ENCODE measurements around the gene MRPS9. TPM values are rescaled to one million over a fixed set of nuclear protein-coding genes. Genes with fewer than 3 reads are reported as not detected.

Gene MRPS9
- total and polyA plus RNA-seq, 2 experiments from 2014 or later: 12.8 to 22.2 TPM

- Histone ChIP-seq H3K27ac (no peak overlapping the region), H3K36me3 (ENCODE audit: low read depth) (no peaks in the 10 kb centered on the region), H3K9me3 (ENCODE audit: low read depth) (no peaks in the 10 kb centered on the region), H3K4me2 (ENCODE audit: unreplicated experiment) (no peak overlapping the region), H3K79me2 (ENCODE audit: insufficient read depth) (peaks cover 11% of the 10 kb centered on the region), H3K9me2 (ENCODE audit: insufficient read depth) (no peaks in the 10 kb centered on the region), H3K9ac (no peak overlapping the region), H3F3A (ENCODE audit: insufficient read depth) (no peaks in the 10 kb centered on the region), H4K20me1 (ENCODE audit: insufficient read depth) (no peaks in the 10 kb centered on the region), H3K27me3 (replicated peaks; ENCODE audit: insufficient read depth) (no peaks in the 10 kb centered on the region), H2AFZ (no peak overlapping the region), H3K4me3 (no peak overlapping the region), H3K4me1 (ENCODE audit: insufficient read depth) (no peaks in the 10 kb centered on the region)
- WGBS, 2 experiments (ENCODE audit: low coverage in 1 of 2, low lambda C conversion rate in 2 of 2, missing lambda C conversion rate in 2 of 2): 89 to 95% methylated on average over 1 of the region's 1 CpG
- DNase-seq: peak; percentile 2
- TF ChIP-seq EZH2phosphoT487 (IDR thresholded peaks at IDR 0.05; ENCODE audit: insufficient read depth, low read depth) (no peak), EZH2 (IDR thresholded peaks at IDR 0.05; ENCODE audit: insufficient read depth, poor library complexity, severe bottlenecking) (no peak)
- in situ Hi-C loops (cut with MboI): no loop called here
Measured at GRCh38 chr2:105034170-105034569, 3.7 kb upstream of the MRPS9 start.

DNA sequence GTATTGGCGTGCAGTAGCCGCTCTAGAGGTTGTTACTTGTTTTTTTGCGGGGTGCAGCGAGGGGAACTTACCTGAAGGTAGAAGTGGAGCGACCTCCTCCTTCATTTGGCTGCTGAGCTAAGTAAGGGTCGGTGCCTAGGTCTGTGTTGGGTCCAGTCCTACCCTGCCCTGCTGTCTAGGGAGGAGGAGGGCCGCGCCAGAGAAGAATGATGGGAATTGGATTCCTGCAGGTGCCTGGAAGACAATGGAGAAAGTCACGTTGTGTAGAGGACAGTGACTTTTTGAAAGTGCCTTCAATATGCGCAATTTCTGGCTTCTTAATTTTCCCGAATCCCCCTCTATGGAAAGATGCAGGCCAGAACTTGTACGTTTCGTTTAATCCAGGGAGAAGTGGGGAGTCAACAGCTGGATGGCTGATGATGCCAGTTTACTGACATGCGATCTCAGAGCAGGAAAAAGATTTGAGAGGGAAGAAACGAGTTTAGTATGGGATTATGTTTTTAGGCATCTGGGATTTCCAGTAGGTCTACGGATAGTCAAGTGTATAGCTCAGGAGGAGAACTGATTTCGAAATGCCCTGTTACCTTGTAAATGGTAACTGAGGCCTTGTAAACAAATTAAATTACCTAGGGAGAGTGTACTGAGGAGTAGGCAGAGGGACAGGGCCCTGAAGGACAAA, 653 bp downstream of the MRPS9 start:
- WGBS, 2 experiments (ENCODE audit: low coverage in 1 of 2, low lambda C conversion rate in 2 of 2, missing lambda C conversion rate in 2 of 2): 0 to 2% methylated on average over 15 to 17 of the region's 17 CpGs
- H3F3A ChIP-seq (ENCODE audit: insufficient read depth): no peaks in the 10 kb centered on the region
- no peaks in the 10 kb centered on the region for H3K27me3 ChIP-seq (replicated peaks; ENCODE audit: insufficient read depth)
- H3K27ac ChIP-seq: peak overlapping the region; percentile 43
- peak overlapping the region; percentile 88 for H3K9ac ChIP-seq
- no peaks in the 10 kb centered on the region for H3K9me2 ChIP-seq (ENCODE audit: insufficient read depth)
- peak overlapping the region; percentile 100 for H2AFZ ChIP-seq
- no peaks in the 10 kb centered on the region for H3K36me3 ChIP-seq (ENCODE audit: low read depth)
- H3K9me3 ChIP-seq (ENCODE audit: low read depth): no peaks in the 10 kb centered on the region
- no peaks in the 10 kb centered on the region for H3K4me1 ChIP-seq (ENCODE audit: insufficient read depth)
- in situ Hi-C loops (cut with MboI): no loop called here
- peak; percentile 41 for DNase-seq
- TF ChIP-seq EZH2 (IDR thresholded peaks at IDR 0.05; ENCODE audit: insufficient read depth, poor library complexity, severe bottlenecking): no peak
- no peak for TF ChIP-seq EZH2phosphoT487 (IDR thresholded peaks at IDR 0.05; ENCODE audit: insufficient read depth, low read depth)
- H3K79me2 ChIP-seq (ENCODE audit: insufficient read depth): peaks cover 53% of the 10 kb centered on the region
- H3K4me3 ChIP-seq: peak overlapping the region; percentile 84
- H4K20me1 ChIP-seq (ENCODE audit: insufficient read depth): no peaks in the 10 kb centered on the region
- peak overlapping the region; percentile 94 for H3K4me2 ChIP-seq (ENCODE audit: unreplicated experiment)

GRCh38 chr2:105039559-105039958, 1.7 kb downstream of the MRPS9 start:
- in situ Hi-C loops (cut with MboI): no loop called here
- Histone ChIP-seq H3K9me2 (ENCODE audit: insufficient read depth) (no peaks in the 10 kb centered on the region), H3K4me1 (ENCODE audit: insufficient read depth) (no peaks in the 10 kb centered on the region), H3K4me2 (ENCODE audit: unreplicated experiment) (no peak overlapping the region), H3F3A (ENCODE audit: insufficient read depth) (no peaks in the 10 kb centered on the region), H3K4me3 (no peak overlapping the region), H3K9me3 (ENCODE audit: low read depth) (no peaks in the 10 kb centered on the region), H3K27me3 (replicated peaks; ENCODE audit: insufficient read depth) (no peaks in the 10 kb centered on the region), H3K9ac (no peak overlapping the region), H4K20me1 (ENCODE audit: insufficient read depth) (no peaks in the 10 kb centered on the region), H2AFZ (no peak overlapping the region), H3K36me3 (ENCODE audit: low read depth) (no peaks in the 10 kb centered on the region), H3K27ac (no peak overlapping the region), H3K79me2 (ENCODE audit: insufficient read depth) (peaks cover 53% of the 10 kb centered on the region)
- no peak for DNase-seq
- TF ChIP-seq EZH2phosphoT487 (IDR thresholded peaks at IDR 0.05; ENCODE audit: insufficient read depth, low read depth) (no peak), EZH2 (IDR thresholded peaks at IDR 0.05; ENCODE audit: insufficient read depth, poor library complexity, severe bottlenecking) (no peak)

DNA sequence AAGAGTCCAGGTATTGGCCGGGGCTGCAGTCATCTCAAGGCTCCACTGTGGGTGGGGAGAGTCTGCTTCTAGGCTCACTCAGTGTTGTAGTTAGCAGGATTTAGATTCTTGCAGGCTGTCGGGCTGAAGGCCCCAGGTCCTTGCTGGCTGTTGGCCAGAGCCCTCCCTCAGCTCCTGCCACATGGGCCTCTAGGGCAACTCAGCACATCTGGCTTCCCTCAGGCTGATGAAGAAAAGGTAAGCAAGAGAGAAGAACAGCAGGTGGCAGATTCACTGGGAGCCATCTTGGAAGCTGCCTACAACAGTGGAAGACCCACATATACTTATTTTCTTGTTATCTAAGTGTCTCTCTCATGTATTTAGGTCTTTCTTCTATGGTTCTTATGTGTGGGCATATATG, 4.3 kb downstream of the MRPS9 start:
- WGBS, 2 experiments (ENCODE audit: low coverage in 1 of 2, low lambda C conversion rate in 2 of 2, missing lambda C conversion rate in 2 of 2): 90 to 98% methylated on average over 2 of the region's 2 CpGs
- Histone ChIP-seq H3K79me2 (ENCODE audit: insufficient read depth) (peaks cover 53% of the 10 kb centered on the region), H3K9me2 (ENCODE audit: insufficient read depth) (no peaks in the 10 kb centered on the region), H3K9me3 (ENCODE audit: low read depth) (no peaks in the 10 kb centered on the region), H3K27me3 (replicated peaks; ENCODE audit: insufficient read depth) (no peaks in the 10 kb centered on the region), H2AFZ (no peak overlapping the region), H3K36me3 (ENCODE audit: low read depth) (no peaks in the 10 kb centered on the region), H3K9ac (no peak overlapping the region), H3K4me1 (ENCODE audit: insufficient read depth) (no peaks in the 10 kb centered on the region), H3F3A (ENCODE audit: insufficient read depth) (no peaks in the 10 kb centered on the region), H3K4me3 (no peak overlapping the region), H3K27ac (no peak overlapping the region), H3K4me2 (ENCODE audit: unreplicated experiment) (no peak overlapping the region), H4K20me1 (ENCODE audit: insufficient read depth) (no peaks in the 10 kb centered on the region)
- DNase-seq: no peak
- TF ChIP-seq EZH2phosphoT487 (IDR thresholded peaks at IDR 0.05; ENCODE audit: insufficient read depth, low read depth) (no peak), EZH2 (IDR thresholded peaks at IDR 0.05; ENCODE audit: insufficient read depth, poor library complexity, severe bottlenecking) (no peak)
- in situ Hi-C loops (cut with MboI): no loop called here
